SK-N-SH treated with all-trans-retinoic acid at 6 μM for 48 hours (cell line): Measurements from ENCODE around the gene IGSF9.

ENCODE experiments used
- ATAC-seq: fragments of 200-7000 bp; cut with Tn5 transposase; 3 replicates; pipeline ENCODE4 v1.9.1; 2020; ENCODE audit warnings: mild to moderate bottlenecking, moderate library complexity
- ARNTL ChIP-seq: fragments of 450-650 bp; formaldehyde crosslinking; IDR thresholded peaks from 2 replicates; pipeline ENCODE4 v1.5.0; 2020; ENCODE audit warnings: low read depth, mild to moderate bottlenecking, moderate library complexity, borderline replicate concordance
- BACH2 ChIP-seq: fragments of 250-450 bp; sonication (Bioruptor Pico); IDR thresholded peaks from 2 replicates; pipeline ENCODE4 v1.9.0; 2021; ENCODE audit warnings: mild to moderate bottlenecking, borderline replicate concordance
- CSDC2 ChIP-seq: fragments of 250-450 bp; sonication (Bioruptor Pico); IDR thresholded peaks from 2 replicates; pipeline ENCODE4 v1.5.0; 2020; ENCODE audit warnings: mild to moderate bottlenecking, moderate library complexity
- GLIS3 ChIP-seq: fragments of 250-450 bp; sonication (Bioruptor Pico); IDR thresholded peaks from 2 replicates; pipeline ENCODE4 v1.5.0; 2020; ENCODE audit warnings: mild to moderate bottlenecking, moderate library complexity
- ISL1 ChIP-seq: fragments of 250-450 bp; sonication (Bioruptor Pico); IDR thresholded peaks from 2 replicates; pipeline ENCODE4 v2.1.2; 2022; ENCODE audit warnings: mild to moderate bottlenecking, moderate library complexity
- PATZ1 ChIP-seq: fragments of 250-450 bp; sonication (Bioruptor Pico); IDR thresholded peaks from 2 replicates; pipeline ENCODE4 v1.8.0; 2020; ENCODE audit warnings: mild to moderate bottlenecking, moderate library complexity, borderline replicate concordance
- POU6F1 ChIP-seq: fragments of 250-450 bp; sonication (Bioruptor Pico); IDR thresholded peaks from 2 replicates; pipeline ENCODE4 v1.8.0; 2021; ENCODE audit warnings: low read depth, mild to moderate bottlenecking, moderate library complexity, borderline replicate concordance
- RARB ChIP-seq: fragments of 250-450 bp; sonication (Bioruptor Pico); IDR thresholded peaks from 2 replicates; pipeline ENCODE4 v1.8.0; 2021; ENCODE audit warnings: mild to moderate bottlenecking, moderate library complexity
- SNAI2 ChIP-seq: fragments of 250-450 bp; sonication (Bioruptor Pico); IDR thresholded peaks from 2 replicates; pipeline ENCODE4 v1.5.0; 2020; ENCODE audit warnings: mild to moderate bottlenecking, moderate library complexity
- TCF4 ChIP-seq: fragments of 250-450 bp; sonication (Bioruptor Pico); IDR thresholded peaks from 2 replicates; pipeline ENCODE4 v1.8.0; 2021; ENCODE audit warnings: mild to moderate bottlenecking, moderate library complexity, borderline replicate concordance
- TSHZ2 ChIP-seq: fragments of 250-450 bp; sonication (Bioruptor Pico); IDR thresholded peaks from 2 replicates; pipeline ENCODE4 v1.5.0; 2020; ENCODE audit warnings: mild to moderate bottlenecking, moderate library complexity
- ZC3H10 ChIP-seq: fragments of 250-450 bp; sonication (Bioruptor Pico); IDR thresholded peaks from 2 replicates; pipeline ENCODE4 v1.5.1; 2021; ENCODE audit warnings: mild to moderate bottlenecking, moderate library complexity
- ZFP3 ChIP-seq: fragments of 250-450 bp; sonication (Bioruptor Pico); IDR thresholded peaks from 2 replicates; pipeline ENCODE4 v1.5.0; 2020; ENCODE audit warnings: mild to moderate bottlenecking, moderate library complexity
- ZFP30 ChIP-seq: fragments of 450-650 bp; formaldehyde crosslinking; IDR thresholded peaks from 2 replicates; pipeline ENCODE4 v1.5.0; 2022; ENCODE audit warnings: mild to moderate bottlenecking, moderate library complexity
- ZNF565 ChIP-seq: fragments of 450-650 bp; formaldehyde crosslinking; conservative IDR thresholded peaks from 2 replicates; pipeline ENCODE4 v1.5.0; 2020; ENCODE audit warnings: low read depth, mild to moderate bottlenecking, moderate library complexity
- ZNF70 ChIP-seq: fragments of 450-650 bp; formaldehyde crosslinking; IDR thresholded peaks from 2 replicates; pipeline ENCODE4 v1.5.0; 2020; ENCODE audit warnings: mild to moderate bottlenecking, moderate library complexity
- ZNF8 ChIP-seq: fragments of 450-650 bp; formaldehyde crosslinking; IDR thresholded peaks from 2 replicates; pipeline ENCODE4 v1.5.0; 2020; ENCODE audit warnings: mild to moderate bottlenecking, moderate library complexity
- TF ChIP-seq, protein P1 (sequence below): fragments of 250-450 bp; sonication (Bioruptor Pico); IDR thresholded peaks from 2 replicates; pipeline ENCODE4 v1.5.1; 2021; ENCODE audit warnings: mild to moderate bottlenecking, moderate library complexity

Gene IGSF9

GRCh38 chr1:159896546-159896930, 48.9 kb downstream of the IGSF9 start:
- TF ChIP-seq CSDC2 (CRISPR knock-in tag) (no peak), BACH2 (CRISPR knock-in tag) (no peak), TCF4 (CRISPR knock-in tag) (no peak)
- TF ChIP-seq, protein P1, sequence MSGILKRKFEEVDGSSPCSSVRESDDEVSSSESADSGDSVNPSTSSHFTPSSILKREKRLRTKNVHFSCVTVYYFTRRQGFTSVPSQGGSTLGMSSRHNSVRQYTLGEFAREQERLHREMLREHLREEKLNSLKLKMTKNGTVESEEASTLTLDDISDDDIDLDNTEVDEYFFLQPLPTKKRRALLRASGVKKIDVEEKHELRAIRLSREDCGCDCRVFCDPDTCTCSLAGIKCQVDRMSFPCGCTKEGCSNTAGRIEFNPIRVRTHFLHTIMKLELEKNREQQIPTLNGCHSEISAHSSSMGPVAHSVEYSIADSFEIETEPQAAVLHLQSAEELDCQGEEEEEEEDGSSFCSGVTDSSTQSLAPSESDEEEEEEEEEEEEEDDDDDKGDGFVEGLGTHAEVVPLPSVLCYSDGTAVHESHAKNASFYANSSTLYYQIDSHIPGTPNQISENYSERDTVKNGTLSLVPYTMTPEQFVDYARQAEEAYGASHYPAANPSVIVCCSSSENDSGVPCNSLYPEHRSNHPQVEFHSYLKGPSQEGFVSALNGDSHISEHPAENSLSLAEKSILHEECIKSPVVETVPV (CRISPR knock-in tag): no peak
- no peak for ATAC-seq

- TF ChIP-seq TSHZ2: no peak
- ATAC-seq: no peak
These were observed 49.4 kb downstream of the IGSF9 start for GRCh38 chr1:159895836-159896545.

- TF ChIP-seq ISL1 (CRISPR knock-in tag): no peak
- no peak for TF ChIP-seq SNAI2 (CRISPR knock-in tag)
- TF ChIP-seq ZFP30 (CRISPR knock-in tag): no peak
- no peak for TF ChIP-seq ZFP3 (CRISPR knock-in tag)
- no peak for TF ChIP-seq TSHZ2
- no peak for TF ChIP-seq GLIS3
- no peak for TF ChIP-seq BACH2 (CRISPR knock-in tag)
- no peak for ATAC-seq
These were observed 50.1 kb downstream of the IGSF9 start for GRCh38 chr1:159895286-159895685.

DNA sequence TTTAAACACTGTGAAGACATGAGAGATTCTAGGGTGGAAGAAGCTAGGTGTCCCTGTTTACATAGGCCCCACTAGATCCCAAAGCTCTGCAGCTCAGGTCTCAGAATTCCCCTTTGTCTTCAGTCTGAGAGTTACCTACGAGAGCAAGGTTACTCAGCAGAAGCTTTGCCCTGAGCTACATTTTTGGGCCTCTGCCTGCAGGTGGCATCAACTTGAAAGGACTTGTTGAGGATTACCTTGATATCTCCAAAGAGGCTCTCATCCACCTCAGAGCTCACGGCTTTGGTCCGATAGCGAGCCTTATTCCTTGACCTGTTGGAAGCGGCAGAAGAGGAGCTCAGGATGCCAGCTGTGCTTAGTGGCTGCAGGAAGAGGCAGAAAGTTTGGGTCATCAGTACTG, 52.5 kb downstream of the IGSF9 start:
- ATAC-seq: no peak
- TF ChIP-seq, protein P1 (CRISPR knock-in tag): no peak
- TF ChIP-seq ZNF8 (CRISPR knock-in tag): no peak
- TF ChIP-seq ISL1 (CRISPR knock-in tag): no peak
- no peak for TF ChIP-seq ARNTL (CRISPR knock-in tag)
- no peak for TF ChIP-seq CSDC2 (CRISPR knock-in tag)
- no peak for TF ChIP-seq PATZ1 (CRISPR knock-in tag)
- no peak for TF ChIP-seq ZC3H10
- TF ChIP-seq ZFP30 (CRISPR knock-in tag): no peak
- TF ChIP-seq RARB (CRISPR knock-in tag): no peak
- TF ChIP-seq SNAI2 (CRISPR knock-in tag): no peak
- TF ChIP-seq TSHZ2: no peak
- no peak for TF ChIP-seq POU6F1 (CRISPR knock-in tag)
- no peak for TF ChIP-seq ZNF70 (CRISPR knock-in tag)
- TF ChIP-seq GLIS3: no peak
- no peak for TF ChIP-seq ZNF565 (CRISPR knock-in tag)
- TF ChIP-seq TCF4 (CRISPR knock-in tag): no peak
- no peak for TF ChIP-seq ZFP3 (CRISPR knock-in tag)
- TF ChIP-seq BACH2 (CRISPR knock-in tag): no peak
